Kidney glomerular epithelial cell (primary cell): Measurements from ENCODE around the gene PARVB.
A peak's percentile ranks its signal among the peaks of the same experiment; 100 is the strongest.

ENCODE experiments used
- DNase-seq: peaks from one replicate; lab custom pipeline; 2025; lab: John Stamatoyannopoulos, UW

PARVB gene

GRCh38 chr22:44089717-44090570 lies 65.8 kb downstream of the PARVB start:
- DNase-seq: no peak

GRCh38 chr22:44090571-44090905 lies 66.4 kb downstream of the PARVB start:
- no peak for DNase-seq

DNA sequence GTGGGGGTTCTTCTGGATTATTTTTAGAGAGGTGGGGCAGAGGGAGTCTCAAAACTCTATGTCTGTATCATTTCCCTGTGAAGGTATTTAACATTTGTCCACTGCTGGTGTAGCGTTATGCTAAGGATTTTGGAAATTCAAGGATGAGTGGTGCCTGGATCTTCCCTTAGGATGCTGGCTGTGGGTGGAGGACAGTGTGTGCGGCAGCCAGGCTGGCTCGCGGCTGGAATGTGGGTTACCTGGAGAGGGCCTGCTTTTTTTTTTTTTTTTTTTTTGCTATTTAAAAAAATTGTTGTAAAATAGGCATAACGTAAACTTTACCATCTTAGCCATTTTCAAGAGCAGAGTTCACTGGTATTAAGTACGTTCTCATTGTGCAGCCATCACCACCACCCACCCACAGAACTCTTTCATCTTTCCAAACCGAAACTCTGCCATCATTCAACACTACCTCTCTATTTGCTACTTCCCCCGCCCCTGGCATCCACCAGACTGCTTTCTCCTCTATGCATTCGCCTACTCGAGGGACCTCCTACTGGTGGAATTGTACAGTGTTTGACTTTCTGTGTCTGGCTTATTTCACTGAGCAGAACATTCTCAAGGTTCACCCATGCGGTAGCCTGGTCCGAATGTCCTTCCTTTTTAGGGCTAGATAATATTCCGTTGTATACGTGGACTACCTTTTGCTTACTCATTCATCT lies 67.1 kb downstream of the PARVB start:
- peak; percentile 1 for DNase-seq

DNA sequence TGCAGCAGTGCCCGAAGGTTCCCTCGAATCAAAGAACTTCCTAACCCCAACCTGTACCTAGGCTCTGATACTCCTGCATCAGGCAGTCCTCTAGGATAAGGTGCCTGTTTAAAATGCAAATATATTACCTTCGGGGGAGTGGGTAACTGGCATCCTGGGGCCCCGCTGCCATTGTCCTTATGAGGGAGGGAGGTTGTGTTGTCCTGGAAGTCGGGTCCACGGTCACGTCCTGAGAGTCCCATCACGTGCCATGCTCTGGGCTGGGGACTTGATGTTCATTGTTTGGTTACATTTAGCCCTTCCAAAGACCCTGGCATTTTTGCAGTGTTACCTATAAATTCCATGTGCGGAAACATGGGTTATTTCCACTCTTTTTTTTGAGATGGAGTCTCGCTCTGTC lies 67.6 kb downstream of the PARVB start:
- DNase-seq: no peak

- DNase-seq: no peak
Measured at GRCh38 chr22:44092636-44093220, 68.6 kb downstream of the PARVB start.

GRCh38 chr22:44093791-44094190 lies 69.7 kb downstream of the PARVB start:
- no peak for DNase-seq

DNA sequence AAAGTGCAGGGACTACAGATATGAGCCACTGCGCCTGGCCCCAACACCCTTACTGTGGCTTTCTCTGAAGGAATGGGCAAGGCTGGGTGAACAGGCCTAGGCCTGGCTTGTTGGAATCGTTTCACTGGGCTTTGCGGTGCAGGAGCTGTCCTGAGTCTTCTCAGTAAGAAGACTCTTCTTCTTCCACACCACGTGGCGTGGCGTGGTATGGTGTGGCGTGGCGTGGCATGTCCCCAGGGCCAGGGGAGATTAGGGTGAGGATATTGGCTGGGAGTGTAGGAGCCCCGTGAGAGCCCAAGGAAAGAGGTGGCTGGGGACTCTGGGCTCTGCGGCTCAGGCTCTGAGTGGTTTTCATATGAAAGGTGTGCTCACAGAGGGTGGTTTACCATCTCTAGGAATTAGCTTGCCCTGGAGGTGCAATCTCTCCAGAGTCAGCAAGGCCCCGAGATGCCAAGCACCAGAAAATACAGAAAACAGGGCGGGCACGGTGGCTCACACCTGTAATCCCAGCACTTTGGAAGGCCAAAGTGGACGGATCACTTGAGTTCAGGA lies 70.7 kb downstream of the PARVB start:
- no peak for DNase-seq

DNA sequence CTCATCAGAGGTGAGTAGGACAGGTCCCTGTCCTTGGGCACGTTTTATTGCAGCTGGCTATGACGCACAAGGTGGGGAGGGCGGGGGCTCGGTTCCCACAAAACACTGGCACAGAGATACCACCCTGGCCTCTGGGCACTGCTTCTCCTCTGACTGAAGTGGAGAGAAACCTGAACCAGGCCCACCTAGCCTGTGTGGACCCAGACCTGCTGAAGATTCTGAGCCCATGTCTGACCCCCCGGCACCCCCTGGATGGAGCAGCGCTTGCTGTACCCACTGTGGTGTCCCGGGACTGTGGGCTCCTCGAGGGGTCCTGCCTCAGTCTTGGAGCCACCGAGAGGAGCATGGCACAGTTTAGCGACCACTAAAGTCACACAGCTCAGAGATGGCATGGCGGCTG lies 72.6 kb downstream of the PARVB start:
- no peak for DNase-seq

GRCh38 chr22:44097263-44098020 lies 73.3 kb downstream of the PARVB start:
- no peak for DNase-seq

GRCh38 chr22:44098021-44098739 lies 74.1 kb downstream of the PARVB start:
- DNase-seq: no peak

- DNase-seq: no peak
Measured at GRCh38 chr22:44098966-44099530, 74.9 kb downstream of the PARVB start.

DNA sequence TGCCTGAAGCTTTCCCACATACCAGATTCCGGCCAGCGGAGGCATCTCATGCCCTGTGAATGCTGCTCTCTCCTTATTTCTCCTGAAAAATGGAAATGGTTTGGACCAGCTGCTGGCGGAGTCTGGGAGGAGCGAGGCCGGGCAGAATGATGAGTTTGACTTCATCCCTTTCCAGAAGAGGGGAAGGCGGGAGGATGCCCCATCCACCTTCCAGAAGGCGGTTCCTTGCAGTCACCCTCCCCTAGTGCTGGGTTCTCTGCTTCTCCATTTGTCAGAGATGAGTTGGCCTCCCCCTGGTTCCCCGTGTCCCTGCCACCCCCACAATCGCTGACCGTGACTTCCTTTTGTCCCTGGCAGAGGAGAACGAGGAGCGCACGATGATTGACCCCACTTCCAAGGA lies 75.6 kb downstream of the PARVB start:
- no peak for DNase-seq

DNA sequence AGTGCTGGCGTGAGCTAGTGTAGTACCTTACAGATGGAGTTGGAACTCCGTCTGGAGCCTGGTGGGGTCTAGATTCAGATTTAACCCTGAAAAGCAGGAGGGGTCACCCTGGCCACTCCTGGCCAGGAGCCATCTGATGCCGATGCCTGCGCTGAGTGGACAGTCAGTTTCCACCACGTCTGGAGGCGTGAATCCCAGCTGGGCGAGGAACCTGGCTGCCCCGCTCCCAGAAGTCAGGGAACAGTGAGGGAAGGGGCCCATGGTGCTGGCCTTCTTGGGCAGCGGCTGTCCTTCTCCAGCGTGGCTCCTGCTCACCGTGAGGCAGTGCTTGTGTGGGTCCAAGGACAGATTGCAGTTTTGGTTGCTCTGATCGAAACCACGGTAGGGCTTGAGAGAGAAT lies 76.3 kb downstream of the PARVB start:
- DNase-seq: no peak

DNA sequence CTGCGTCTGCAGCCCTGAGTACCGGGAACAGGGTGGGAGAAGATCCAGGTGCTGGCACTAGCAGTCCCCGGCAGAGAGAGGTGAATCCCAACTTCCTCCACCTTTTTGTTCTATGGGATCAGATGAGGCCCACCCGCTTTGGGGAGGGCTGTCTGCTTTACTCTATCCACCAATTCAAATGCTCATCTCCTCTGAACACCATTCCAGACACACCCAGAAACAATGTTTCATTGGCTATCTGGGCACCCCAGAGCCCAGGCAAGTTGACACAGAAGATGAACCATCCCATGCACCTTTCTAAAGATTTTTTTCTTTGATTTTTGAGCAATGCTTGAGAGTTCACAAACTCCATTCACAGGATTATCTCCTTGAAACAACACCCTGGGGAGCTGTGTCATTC lies 78.0 kb downstream of the PARVB start:
- DNase-seq: no peak

DNA sequence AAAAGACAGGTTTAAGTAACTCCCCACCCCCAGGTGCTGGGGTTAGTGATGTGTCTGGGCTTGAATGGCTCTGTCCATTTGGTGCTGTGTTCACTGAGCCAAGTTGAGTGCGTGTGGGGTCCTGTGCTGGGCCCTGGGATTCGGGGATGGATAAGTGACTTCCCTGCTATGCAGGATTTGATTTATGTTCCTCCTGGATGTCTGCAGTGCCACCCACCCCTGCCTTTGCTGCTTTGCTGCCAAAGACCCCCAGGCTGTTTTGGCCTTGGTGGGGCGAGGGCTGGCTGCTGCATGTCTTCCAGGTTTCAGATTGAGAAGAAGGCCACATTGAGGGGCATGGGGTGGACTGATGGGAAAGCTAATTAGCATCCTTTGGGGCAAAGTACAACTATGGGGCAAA lies 78.8 kb downstream of the PARVB start:
- DNase-seq: no peak

DNA sequence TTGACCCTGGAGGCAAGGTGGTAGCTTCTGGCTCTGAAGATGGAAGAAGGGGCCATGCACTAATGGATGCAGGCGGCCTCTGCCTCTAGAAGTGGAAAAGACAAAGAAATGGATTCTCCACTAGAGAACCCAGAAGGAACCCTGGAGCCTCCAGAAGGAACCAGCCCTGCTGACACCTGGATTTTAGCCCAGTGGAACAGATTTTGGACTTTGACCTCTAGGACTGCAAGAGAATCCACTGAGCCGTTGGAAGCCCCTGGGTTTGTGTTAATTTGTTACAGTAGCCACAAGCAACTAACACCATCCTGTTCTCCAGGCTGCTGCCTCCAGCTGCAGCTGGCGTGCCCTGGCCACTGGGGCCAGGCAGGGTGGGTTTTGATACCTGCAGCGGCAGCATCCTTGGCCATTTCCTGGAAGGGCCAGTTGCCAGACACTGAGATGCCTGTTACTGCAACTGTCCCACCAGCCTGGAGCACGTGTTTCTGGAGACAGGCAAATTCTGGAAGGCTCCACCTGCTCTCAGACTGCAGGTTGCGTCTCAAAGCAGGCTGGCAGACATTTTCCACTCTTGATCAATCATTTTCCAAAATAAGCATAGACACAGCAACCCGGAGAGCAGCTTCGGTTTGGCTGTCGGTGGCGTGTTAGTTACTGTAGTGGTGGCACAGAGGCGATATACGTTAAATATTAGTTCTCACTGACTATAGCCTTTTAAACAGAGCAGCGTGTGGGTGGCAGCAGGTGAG lies 79.8 kb downstream of the PARVB start:
- no peak for DNase-seq

GRCh38 chr22:44107340-44107739 lies 83.2 kb downstream of the PARVB start:
- no peak for DNase-seq

DNA sequence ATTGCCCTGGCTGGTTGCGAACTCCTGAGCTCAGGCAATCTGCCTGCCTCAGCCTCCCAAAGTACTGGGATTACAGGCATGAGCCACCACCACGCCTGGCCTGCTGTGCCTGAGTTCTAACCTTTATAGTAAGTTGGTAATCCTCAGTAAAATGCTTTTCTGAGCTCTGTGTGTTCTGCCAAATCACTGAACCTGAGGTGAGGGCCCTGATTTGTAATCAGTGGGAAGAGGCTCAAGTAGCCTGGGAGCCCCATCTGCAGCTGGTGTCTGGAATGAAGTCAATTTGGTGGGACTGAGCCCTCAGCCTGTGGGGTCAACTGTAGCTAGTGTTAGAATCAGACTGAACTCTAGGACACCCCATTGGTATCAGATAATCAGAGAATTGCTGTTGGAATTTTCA lies 84.0 kb downstream of the PARVB start:
- no peak for DNase-seq

- DNase-seq: no peak
Measured at GRCh38 chr22:44108806-44109385, 84.8 kb downstream of the PARVB start.

- no peak for DNase-seq
Measured at GRCh38 chr22:44109416-44109815, 85.3 kb downstream of the PARVB start.
